HG03095 (cell line): ENCODE data around the gene DDX41.
"Not testable (repeated sequence)": the region's sequence is repeated elsewhere in the genome, so short reads cannot be mapped to it uniquely, and the experiment has no call there.

Experiments
- ATAC-seq: cut with Tn5 transposase; IDR thresholded peaks from one replicate; pipeline ENCODE4 v1.9.1; 2021; ENCODE audit warnings: moderate library complexity; ENCODE audit not compliant: unreplicated experiment

DDX41 gene

DNA sequence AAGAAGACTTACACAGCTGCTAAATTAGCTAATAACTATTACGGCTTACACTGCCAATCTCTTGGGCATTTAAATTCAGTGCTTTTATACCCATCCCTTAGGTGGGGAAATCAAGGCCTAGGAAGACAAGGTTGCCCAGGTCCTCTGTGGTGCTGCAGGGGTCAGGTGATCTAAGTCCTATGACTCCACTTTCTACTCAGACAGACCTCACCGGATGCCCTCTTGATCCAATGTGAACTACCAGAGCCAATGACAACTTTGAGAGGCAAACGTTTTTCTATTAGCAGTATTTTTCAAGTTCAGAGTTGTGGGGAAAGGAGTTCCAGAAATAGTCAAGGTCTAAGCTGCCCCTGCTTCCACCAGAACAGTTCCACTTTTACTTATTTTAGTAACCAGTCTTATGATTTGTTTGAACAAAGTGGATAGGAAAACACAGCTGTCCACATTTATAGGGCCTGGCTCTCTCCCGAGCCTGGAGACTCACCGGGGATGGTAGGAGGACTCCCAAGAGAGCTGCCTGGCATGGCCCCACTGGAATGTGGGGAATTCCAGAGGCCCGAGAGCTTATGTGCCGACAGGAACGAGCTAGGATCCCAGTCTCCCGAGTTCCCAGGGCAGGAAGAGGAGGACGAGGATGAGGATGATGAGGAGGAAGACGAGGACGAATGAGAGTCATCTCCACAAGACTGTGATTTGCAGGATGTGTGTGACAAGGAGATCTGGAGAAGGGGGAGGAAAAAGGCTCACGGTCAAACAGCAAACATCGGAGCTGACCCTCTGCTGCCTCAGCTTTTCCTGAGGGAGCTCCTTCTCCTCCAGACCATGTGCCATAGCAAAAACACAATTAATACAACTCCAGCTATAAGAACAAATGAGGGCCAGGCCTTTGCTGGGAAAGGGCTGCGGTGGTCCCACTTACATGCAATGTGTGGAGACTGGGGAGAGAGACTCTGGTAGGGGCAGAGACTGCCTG is 20.9 kb upstream of the DDX41 start:
- ATAC-seq, result no peak

- no peak for ATAC-seq
Measured at GRCh38 chr5:177536386-177536785, 19.6 kb upstream of the DDX41 start.

- ATAC-seq, result no peak
Measured at GRCh38 chr5:177535125-177535524, 18.4 kb upstream of the DDX41 start.

- ATAC-seq, result not testable (repeated sequence)
Measured at GRCh38 chr5:177534433-177534832, 17.7 kb upstream of the DDX41 start.

- ATAC-seq, result no peak
Measured at GRCh38 chr5:177531209-177531940, 14.6 kb upstream of the DDX41 start.

- ATAC-seq, result no peak
Measured at GRCh38 chr5:177530638-177531037, 13.9 kb upstream of the DDX41 start.

- no peak for ATAC-seq
Measured at GRCh38 chr5:177529247-177530203, 12.8 kb upstream of the DDX41 start.

DNA sequence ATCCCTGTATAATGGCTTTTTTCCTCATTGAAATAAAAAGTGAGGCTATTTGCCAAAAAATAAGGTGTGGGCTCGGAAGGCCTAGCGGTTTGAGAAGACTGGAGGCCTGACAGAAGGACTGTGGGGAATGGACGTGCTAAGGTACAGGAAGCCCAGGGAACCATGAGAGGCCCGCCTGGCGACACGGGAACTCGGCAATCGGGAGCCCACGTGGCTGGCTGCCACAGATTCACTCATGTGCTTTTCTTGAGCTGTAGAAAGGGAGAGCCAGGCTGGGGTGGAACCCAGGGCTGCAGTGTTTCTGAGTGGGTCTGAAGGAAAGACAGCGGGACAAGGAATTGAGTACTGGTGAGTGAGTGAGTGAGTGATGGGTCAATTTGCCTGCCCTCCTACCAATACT is 11.9 kb upstream of the DDX41 start:
- ATAC-seq, result no peak

DNA sequence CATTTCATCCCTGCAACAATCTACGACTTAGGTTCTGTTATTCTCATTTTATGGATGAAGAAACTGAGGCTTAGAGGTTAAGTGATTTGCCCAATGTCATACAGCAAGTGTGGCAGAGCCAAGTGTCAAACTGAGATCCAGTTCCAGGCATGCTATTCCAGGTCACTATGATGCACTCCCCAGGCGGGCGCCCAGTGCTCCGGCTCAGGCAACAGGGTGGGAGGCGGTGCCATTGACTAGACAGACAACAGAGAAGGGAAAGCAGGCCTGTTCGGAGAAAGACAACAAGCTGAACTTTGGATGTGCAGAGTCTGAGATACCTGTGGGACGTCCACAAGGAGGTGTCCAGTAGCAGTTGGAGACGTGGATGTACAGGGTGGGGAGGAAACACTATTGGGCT is 10.8 kb upstream of the DDX41 start:
- ATAC-seq, result no peak

- ATAC-seq, result no peak
Measured at GRCh38 chr5:177526791-177527190, 10.0 kb upstream of the DDX41 start.

- no peak for ATAC-seq
Measured at GRCh38 chr5:177526191-177526590, 9.4 kb upstream of the DDX41 start.

- ATAC-seq, result no peak
Measured at GRCh38 chr5:177524941-177525655, 8.3 kb upstream of the DDX41 start.

DNA sequence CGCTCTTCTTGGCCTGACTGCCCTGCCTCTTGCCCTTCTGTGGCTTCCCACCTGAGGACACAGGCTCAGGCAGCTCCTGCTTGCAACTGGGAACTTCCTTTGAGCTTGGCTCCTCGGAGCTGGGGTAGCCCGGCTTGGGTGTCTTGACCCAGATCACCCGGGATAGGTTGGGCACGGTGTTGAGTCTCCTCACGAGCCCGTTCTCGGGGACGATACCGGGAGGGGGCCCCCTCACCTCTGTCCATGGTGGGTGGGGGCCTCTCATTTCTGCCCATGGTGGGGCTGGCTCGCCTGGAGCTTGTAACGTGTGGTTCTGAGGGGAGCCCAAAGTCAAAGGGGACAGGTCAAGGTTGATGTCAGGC is 7.8 kb upstream of the DDX41 start:
- ATAC-seq, result no peak

DNA sequence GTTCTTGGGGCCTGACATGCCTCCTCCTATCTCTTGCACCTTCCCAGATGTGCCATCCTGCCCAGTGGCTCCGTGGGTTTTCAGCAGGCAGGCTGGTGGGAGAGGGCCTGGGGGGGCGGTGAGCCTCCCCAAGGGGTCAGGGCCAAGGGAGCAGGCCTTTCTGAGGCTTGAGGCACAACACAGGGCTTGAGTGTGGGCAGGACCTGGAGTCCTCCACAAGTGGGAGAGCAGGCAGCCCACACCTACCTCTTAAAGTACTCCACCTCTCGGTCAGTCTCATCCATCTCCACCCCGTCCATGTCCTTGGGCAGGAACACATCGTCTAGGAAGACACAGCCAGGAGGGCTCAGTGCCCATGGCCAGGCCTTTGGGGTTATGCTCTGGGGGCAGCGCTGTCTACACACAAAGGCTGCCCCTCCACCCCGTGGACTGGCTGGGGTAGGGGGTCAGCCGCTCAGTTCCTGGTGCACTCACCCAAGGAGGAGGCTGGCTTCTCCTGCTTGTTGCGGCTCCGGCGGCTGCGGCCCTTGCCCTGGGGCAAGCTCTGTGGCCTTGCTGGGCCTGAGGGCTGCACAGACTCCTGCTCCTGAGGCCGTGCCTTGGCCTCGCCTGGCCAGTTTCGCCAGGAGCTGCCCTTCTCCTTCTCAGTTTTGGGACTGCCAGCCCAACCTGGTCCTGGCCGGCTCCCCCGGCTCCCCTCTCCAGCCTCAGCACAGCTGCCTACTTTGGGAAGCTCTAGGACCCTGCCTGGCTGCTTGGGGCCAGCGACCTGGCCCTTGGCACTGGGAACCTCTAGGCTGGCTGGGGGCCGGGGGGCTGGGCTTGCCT is 7.2 kb upstream of the DDX41 start:
- ATAC-seq, result no peak

DNA sequence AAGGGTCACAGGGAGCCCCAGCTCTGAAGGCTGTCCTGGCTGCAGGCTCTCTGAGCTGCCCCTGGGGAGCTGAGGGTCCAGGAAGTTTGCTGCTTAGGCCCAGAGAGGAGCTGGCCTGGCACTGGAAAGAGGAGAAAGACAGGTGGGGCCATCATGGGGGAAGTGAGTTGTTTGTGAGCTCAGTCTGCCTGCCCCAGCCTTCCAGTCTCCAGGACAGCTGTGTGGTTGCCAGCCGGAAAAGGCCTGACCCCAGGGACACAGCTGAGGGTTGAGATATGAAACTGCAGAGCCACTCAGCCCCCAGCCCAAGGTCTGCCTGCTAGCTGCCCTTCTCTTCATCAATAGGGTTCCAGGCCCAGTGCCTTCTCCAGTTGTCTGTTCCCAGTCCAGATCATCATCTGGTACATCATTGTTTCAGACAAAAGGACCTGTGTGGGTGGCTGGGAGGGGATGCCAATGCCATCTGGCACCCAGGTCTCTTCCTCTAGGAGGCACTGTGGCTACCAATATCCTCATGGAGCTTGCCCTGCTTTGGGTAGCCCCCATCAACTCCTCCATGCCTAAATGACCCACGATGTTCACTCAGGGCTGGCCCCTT is 4.3 kb upstream of the DDX41 start:
- ATAC-seq, result no peak

GRCh38 chr5:177520271-177520670 is 3.5 kb upstream of the DDX41 start:
- ATAC-seq, result no peak

- no peak for ATAC-seq
Measured at GRCh38 chr5:177519463-177520235, 2.9 kb upstream of the DDX41 start.

GRCh38 chr5:177515580-177515979 is 1.2 kb downstream of the DDX41 start:
- no peak for ATAC-seq
